H9 (cell line): Measurements from ENCODE around the gene PCGF3. TPM values are rescaled to one million over a fixed set of nuclear protein-coding genes. Genes with fewer than 3 reads are reported as not detected.

Experiments
- DNase-seq: peaks from one replicate; pipeline ENCODE4 v3.0.0-alpha.2; 2017
- H2AFZ ChIP-seq: one replicate; pipeline ENCODE4 v1.6.1; 2013; ENCODE audit warnings: mild to moderate bottlenecking, low read length, control low read depth, moderate library complexity
- H2AK5ac ChIP-seq: 2 replicates; pipeline ENCODE4 v1.6.1; 2013; ENCODE audit warnings: low read length, control low read depth, mixed read lengths; ENCODE audit not compliant: insufficient read length
- H2BK120ac ChIP-seq: one replicate; pipeline ENCODE4 v1.6.1; 2013; ENCODE audit warnings: low read depth, mild to moderate bottlenecking, low read length, control low read depth, inconsistent platforms; ENCODE audit not compliant: poor library complexity, severe bottlenecking
- H2BK12ac ChIP-seq: 2 replicates; pipeline ENCODE4 v1.6.1; 2013; ENCODE audit warnings: low read length, control low read depth, mixed read lengths, low read depth; ENCODE audit not compliant: insufficient read length
- H2BK15ac ChIP-seq: 2 replicates; pipeline ENCODE4 v1.6.1; 2013; ENCODE audit warnings: low read depth, low read length, control low read depth
- H2BK20ac ChIP-seq: one replicate; pipeline ENCODE4 v1.6.1; 2013; ENCODE audit warnings: low read depth, mild to moderate bottlenecking, low read length, control low read depth, inconsistent platforms; ENCODE audit not compliant: poor library complexity, severe bottlenecking
- H2BK5ac ChIP-seq: 2 replicates; pipeline ENCODE4 v1.6.1; 2013; ENCODE audit warnings: low read length, control low read depth, mixed read lengths; ENCODE audit not compliant: insufficient read length
- H3K14ac ChIP-seq: 2 replicates; pipeline ENCODE4 v1.6.1; 2013; ENCODE audit warnings: low read length, control low read depth; ENCODE audit not compliant: insufficient read depth
- H3K18ac ChIP-seq: 2 replicates; pipeline ENCODE4 v1.6.1; 2013; ENCODE audit warnings: low read depth, mild to moderate bottlenecking, mixed read lengths, low read length, control low read depth; ENCODE audit not compliant: insufficient read length
- H3K23ac ChIP-seq: 2 replicates; pipeline ENCODE4 v1.6.1; 2013; ENCODE audit warnings: low read length, control low read depth, mixed read lengths, low read depth; ENCODE audit not compliant: insufficient read length
- H3K23me2 ChIP-seq: 2 replicates; pipeline ENCODE4 v1.6.1; 2013; ENCODE audit warnings: low read depth, mild to moderate bottlenecking, mixed read lengths, low read length, control low read depth; ENCODE audit not compliant: insufficient read length, poor library complexity, severe bottlenecking
- H3K27ac ChIP-seq: 2 replicates; pipeline ENCODE4 v1.5.1; 2013; ENCODE audit warnings: low read length, control low read depth, mixed read lengths, low read depth; ENCODE audit not compliant: insufficient read length
- H3K27me3 ChIP-seq: 2 replicates; pipeline ENCODE4 v1.6.1; 2013; ENCODE audit warnings: low read length, control low read depth, inconsistent platforms; ENCODE audit not compliant: insufficient read depth
- H3K4ac ChIP-seq: 2 replicates; pipeline ENCODE4 v1.6.1; 2013; ENCODE audit warnings: low read depth, mild to moderate bottlenecking, control low read depth, inconsistent platforms, low read length, moderate library complexity
- H3K4me1 ChIP-seq: 2 replicates; pipeline ENCODE4 v1.6.1; 2013; ENCODE audit warnings: low read length, control low read depth, inconsistent platforms; ENCODE audit not compliant: insufficient read depth
- H3K4me2 ChIP-seq: 2 replicates; pipeline ENCODE4 v1.6.1; 2013; ENCODE audit warnings: low read length, control low read depth, mixed read lengths; ENCODE audit not compliant: insufficient read length, insufficient read depth
- H3K56ac ChIP-seq: 2 replicates; pipeline ENCODE4 v1.6.1; 2013; ENCODE audit warnings: low read depth, mild to moderate bottlenecking, mixed read lengths, low read length, control low read depth; ENCODE audit not compliant: insufficient read length
- H3K79me1 ChIP-seq: 2 replicates; pipeline ENCODE4 v1.6.1; 2013; ENCODE audit warnings: low read depth, mild to moderate bottlenecking, moderate library complexity, low read length, control low read depth, inconsistent platforms; ENCODE audit not compliant: insufficient read depth, poor library complexity, severe bottlenecking
- H3K79me2 ChIP-seq: 2 replicates; pipeline ENCODE4 v1.6.1; 2013; ENCODE audit warnings: low read length, control low read depth, inconsistent platforms; ENCODE audit not compliant: insufficient read depth
- H3K9ac ChIP-seq: 2 replicates; pipeline ENCODE4 v1.6.1; 2013; ENCODE audit warnings: low read length, control low read depth, mixed read lengths; ENCODE audit not compliant: insufficient read length; ENCODE audit errors: extremely low read depth
- H3K9me3 ChIP-seq: one replicate; pipeline ENCODE4 v1.6.1; 2013; ENCODE audit warnings: low read depth, low read length, inconsistent platforms; ENCODE audit not compliant: control insufficient read depth
- H3T11ph ChIP-seq: one replicate; pipeline ENCODE4 v1.6.1; 2013; ENCODE audit warnings: mild to moderate bottlenecking, low read length, control low read depth, inconsistent platforms
- H4K20me1 ChIP-seq: one replicate; pipeline ENCODE4 v1.6.1; 2013; ENCODE audit not compliant: control insufficient read depth, insufficient read length, insufficient read depth
- H4K5ac ChIP-seq: 2 replicates; pipeline ENCODE4 v1.6.1; 2013; ENCODE audit warnings: low read depth, mild to moderate bottlenecking, mixed read lengths, low read length, control low read depth; ENCODE audit not compliant: insufficient read length
- H4K8ac ChIP-seq: replicated peaks from 2 replicates; pipeline ENCODE4 v1.6.1; 2013; ENCODE audit warnings: low read length, control low read depth, mixed read lengths, low read depth; ENCODE audit not compliant: insufficient read length
- H4K91ac ChIP-seq: 2 replicates; pipeline ENCODE4 v1.6.1; 2013; ENCODE audit warnings: low read depth, mild to moderate bottlenecking, moderate library complexity, mixed read lengths, low read length, control low read depth; ENCODE audit not compliant: insufficient read length
- H3K27ac Mint-ChIP-seq, 3 experiments: 2 replicates in 2 of 3; 3 replicates in 1 of 3; pipeline ENCODE4 v1.8.0; 2020 to 2021; ENCODE audit warnings: mixed read lengths in 3 of 3, mild to moderate bottlenecking in 1 of 3, moderate library complexity in 1 of 3
- H3K27me3 Mint-ChIP-seq: 2 replicates; pipeline ENCODE4 v1.8.0; 2021; ENCODE audit warnings: low read depth, mild to moderate bottlenecking, moderate library complexity, mixed read lengths
- H3K36me3 Mint-ChIP-seq, 3 experiments: 2 replicates in 2 of 3; 3 replicates in 1 of 3; pipeline ENCODE4 v1.8.0; 2020 to 2021; ENCODE audit warnings: low read depth in 3 of 3, mixed read lengths in 3 of 3; ENCODE audit not compliant: insufficient read depth in 1 of 3
- H3K4me1 Mint-ChIP-seq, 2 experiments: 2 replicates each; pipeline ENCODE4 v1.8.0; 2020; ENCODE audit warnings: mixed read lengths in 2 of 2
- H3K4me3 Mint-ChIP-seq, 2 experiments: 2 replicates in 1 of 2; 3 replicates in 1 of 2; pipeline ENCODE4 v1.8.0; 2020 to 2021; ENCODE audit warnings: mild to moderate bottlenecking in 2 of 2, mixed read lengths in 2 of 2, moderate library complexity in 1 of 2
- H3K9me3 Mint-ChIP-seq, 2 experiments: 2 replicates in 1 of 2; 3 replicates in 1 of 2; pipeline ENCODE4 v1.8.0; 2020; ENCODE audit warnings: mild to moderate bottlenecking in 2 of 2, mixed read lengths in 2 of 2, moderate library complexity in 1 of 2
- WGBS: extraction: QIAGEN DNeasy Blood & Tissue Kit; methylation state at CpG from one replicate; pipeline ENCODE4 v1.1.7; 2013; ENCODE audit warnings: missing lambda C conversion rate, low lambda C conversion rate, mixed read lengths; ENCODE audit not compliant: insufficient read length; ENCODE audit errors: extremely low coverage; 5-methylcytosine and 5-hydroxymethylcytosine counted together
- total RNA-seq: library from RNA; stranded (reverse); gene quantifications from 2 replicates; pipeline ENCODE4 v1.2.1, GENCODE V29; 2021
- TF ChIP-seq, protein P1 (sequence below): fragments of 200-600 bp; sonication (generic); conservative IDR thresholded peaks from 3 replicates; pipeline ENCODE4 v1.8.0; 2021; ENCODE audit warnings: antibody characterized with exemption, mild to moderate bottlenecking

Gene PCGF3
- total RNA-seq, 1 experiment from 2014 or later = 43.1 TPM

GRCh38 chr4:679629-680028, 26.0 kb upstream of the PCGF3 start:
- Histone ChIP-seq H3K9me3 (no peaks in the 10 kb centered on the region), H3K4me2 (no peak overlapping the region), H3K79me2 (no peaks in the 10 kb centered on the region), H2BK20ac (no peak overlapping the region), H4K91ac (no peak overlapping the region), H3K23ac (no peak overlapping the region), H2BK12ac (no peak overlapping the region), H4K20me1 (no peaks in the 10 kb centered on the region), H3T11ph (no peak overlapping the region), H3K56ac (no peak overlapping the region), H3K4me1 (no peaks in the 10 kb centered on the region), H3K27me3 (no peaks in the 10 kb centered on the region), H3K4ac (no peak overlapping the region), H2AFZ (no peak overlapping the region), H3K9ac (no peak overlapping the region), H2BK15ac (no peak overlapping the region), H3K18ac (no peak overlapping the region), H3K79me1 (no peaks in the 10 kb centered on the region), H2BK5ac (no peak overlapping the region), H2BK120ac (no peak overlapping the region), H3K23me2 (peaks cover 11% of the 10 kb centered on the region), H3K14ac (no peak overlapping the region), H3K27ac (no peak overlapping the region), H2AK5ac (no peak overlapping the region), H4K8ac (no peak overlapping the region), H4K5ac (no peak overlapping the region)
- DNase-seq = no peak
- peaks cover 2 to 20% of the 10 kb centered on the region in 2 experiments for H3K4me1 Mint-ChIP-seq
- H3K36me3 Mint-ChIP-seq = no peaks in the 10 kb centered on the region; a peak in 2 of 7 replicates
- H3K27ac Mint-ChIP-seq = no peak overlapping the region
- H3K4me3 Mint-ChIP-seq = peak overlapping the region in 1 of 2 experiments; percentile 60; a peak in 2 of 5 replicates
- TF ChIP-seq, protein P1, sequence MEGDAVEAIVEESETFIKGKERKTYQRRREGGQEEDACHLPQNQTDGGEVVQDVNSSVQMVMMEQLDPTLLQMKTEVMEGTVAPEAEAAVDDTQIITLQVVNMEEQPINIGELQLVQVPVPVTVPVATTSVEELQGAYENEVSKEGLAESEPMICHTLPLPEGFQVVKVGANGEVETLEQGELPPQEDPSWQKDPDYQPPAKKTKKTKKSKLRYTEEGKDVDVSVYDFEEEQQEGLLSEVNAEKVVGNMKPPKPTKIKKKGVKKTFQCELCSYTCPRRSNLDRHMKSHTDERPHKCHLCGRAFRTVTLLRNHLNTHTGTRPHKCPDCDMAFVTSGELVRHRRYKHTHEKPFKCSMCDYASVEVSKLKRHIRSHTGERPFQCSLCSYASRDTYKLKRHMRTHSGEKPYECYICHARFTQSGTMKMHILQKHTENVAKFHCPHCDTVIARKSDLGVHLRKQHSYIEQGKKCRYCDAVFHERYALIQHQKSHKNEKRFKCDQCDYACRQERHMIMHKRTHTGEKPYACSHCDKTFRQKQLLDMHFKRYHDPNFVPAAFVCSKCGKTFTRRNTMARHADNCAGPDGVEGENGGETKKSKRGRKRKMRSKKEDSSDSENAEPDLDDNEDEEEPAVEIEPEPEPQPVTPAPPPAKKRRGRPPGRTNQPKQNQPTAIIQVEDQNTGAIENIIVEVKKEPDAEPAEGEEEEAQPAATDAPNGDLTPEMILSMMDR = no peak
- no peaks in the 10 kb centered on the region for H3K9me3 Mint-ChIP-seq
- peaks cover 11% of the 10 kb centered on the region for H3K27me3 Mint-ChIP-seq
- no CpG with 5 or more reads among the region's 11 CpGs for WGBS
